ENCODE results near the gene HOXC10. TPM values are rescaled to one million over a fixed set of nuclear protein-coding genes. Genes with fewer than 3 reads are reported as not detected.

The HOXC10 gene
- total RNA-seq, 4 donors from 2014 or later, result 23.9 to 48.3 (median 40.3) TPM

DNA sequence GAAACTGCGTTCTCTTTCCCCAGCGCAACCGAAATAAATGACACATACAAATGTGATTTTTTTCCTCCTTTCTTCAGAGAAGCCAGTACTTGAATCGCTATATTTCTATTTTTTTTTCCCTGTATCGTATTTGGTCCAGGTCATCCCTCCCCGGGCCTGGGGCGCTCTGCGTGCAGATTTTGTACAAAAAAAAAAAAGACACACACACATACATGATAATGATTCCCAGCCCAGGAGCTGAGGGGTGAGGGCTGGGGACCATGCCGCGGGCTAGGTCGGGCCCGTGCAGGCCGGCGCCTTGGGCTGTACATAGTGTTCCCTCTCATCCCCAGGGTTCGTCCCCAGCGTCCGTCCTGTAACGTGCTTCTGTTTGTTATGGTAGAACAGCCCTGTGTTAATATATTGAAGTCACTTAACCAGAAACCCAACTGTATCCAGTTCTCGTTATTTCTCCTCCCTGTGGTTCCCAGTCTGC lies 18.0 kb downstream of the HOXC10 start:
- DNase-seq (peak in 1 of 2 donors; percentile 55), ATAC-seq (peak; percentile 5 to 13)
- peak overlapping the region; percentile 94 to 100 (median 98) for H3K27ac ChIP-seq
- in situ Hi-C loops (cut with MboI; ENCODE audit: low sequenced_read_pairs in 4 of 4) (loop anchor here in 2 of 4 donors (25.0 kb wide), 1 partner anchor 359 kb away; the partner anchor contains the start of gene GPR84 (in 2 of the 2)), intact Hi-C loops (cut with DNase I; ENCODE audit: low total_unique reads) (no loop called here)
- peaks cover 37 to 53% of the 10 kb centered on the region in 2 donors for H3K4me1 ChIP-seq
- no peaks in the 10 kb centered on the region for H3K9me3 ChIP-seq
- H3K4me3 ChIP-seq, result peak overlapping the region; percentile 64 to 88 (median 80)
- no peaks in the 10 kb centered on the region for H3K36me3 ChIP-seq
- TF ChIP-seq POLR2A (IDR thresholded peaks at IDR 0.05), result no peak
- TF ChIP-seq, protein P1, sequence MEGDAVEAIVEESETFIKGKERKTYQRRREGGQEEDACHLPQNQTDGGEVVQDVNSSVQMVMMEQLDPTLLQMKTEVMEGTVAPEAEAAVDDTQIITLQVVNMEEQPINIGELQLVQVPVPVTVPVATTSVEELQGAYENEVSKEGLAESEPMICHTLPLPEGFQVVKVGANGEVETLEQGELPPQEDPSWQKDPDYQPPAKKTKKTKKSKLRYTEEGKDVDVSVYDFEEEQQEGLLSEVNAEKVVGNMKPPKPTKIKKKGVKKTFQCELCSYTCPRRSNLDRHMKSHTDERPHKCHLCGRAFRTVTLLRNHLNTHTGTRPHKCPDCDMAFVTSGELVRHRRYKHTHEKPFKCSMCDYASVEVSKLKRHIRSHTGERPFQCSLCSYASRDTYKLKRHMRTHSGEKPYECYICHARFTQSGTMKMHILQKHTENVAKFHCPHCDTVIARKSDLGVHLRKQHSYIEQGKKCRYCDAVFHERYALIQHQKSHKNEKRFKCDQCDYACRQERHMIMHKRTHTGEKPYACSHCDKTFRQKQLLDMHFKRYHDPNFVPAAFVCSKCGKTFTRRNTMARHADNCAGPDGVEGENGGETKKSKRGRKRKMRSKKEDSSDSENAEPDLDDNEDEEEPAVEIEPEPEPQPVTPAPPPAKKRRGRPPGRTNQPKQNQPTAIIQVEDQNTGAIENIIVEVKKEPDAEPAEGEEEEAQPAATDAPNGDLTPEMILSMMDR (IDR thresholded peaks at IDR 0.05 in 4 of 5, conservative IDR thresholded peaks at IDR 0.05 in 1 of 5), result no peak
- H3K27me3 ChIP-seq, result peaks cover 0 to 4% (median 0%) of the 10 kb centered on the region in 3 donors

DNA sequence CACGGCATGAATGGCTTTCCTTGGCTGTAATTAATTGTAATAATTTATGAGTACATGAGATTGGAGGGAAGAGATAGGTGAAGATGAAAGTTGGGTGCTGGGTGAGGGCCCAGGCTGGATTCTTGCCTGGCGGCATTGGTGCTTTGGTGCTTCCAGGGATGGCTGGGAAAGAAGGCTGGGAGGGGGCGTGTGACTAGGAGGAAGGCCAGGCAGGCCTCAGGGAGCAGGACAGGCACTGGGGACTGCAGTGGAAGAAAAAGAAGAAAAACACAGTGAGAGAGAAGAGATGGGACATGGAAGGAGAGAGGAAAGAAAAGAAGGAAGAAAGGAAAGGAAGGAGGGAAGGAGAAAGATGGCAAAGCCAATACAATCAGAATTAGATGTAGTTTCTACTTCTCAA lies 18.7 kb downstream of the HOXC10 start:
- no peaks in the 10 kb centered on the region for H3K36me3 ChIP-seq
- peak overlapping the region; percentile 94 to 100 (median 98) for H3K27ac ChIP-seq
- ATAC-seq (no peak), DNase-seq (no peak)
- H3K4me3 ChIP-seq, result peak overlapping the region; percentile 64 to 88 (median 80)
- no peak for TF ChIP-seq POLR2A (IDR thresholded peaks at IDR 0.05)
- TF ChIP-seq, protein P1 (IDR thresholded peaks at IDR 0.05 in 4 of 5, conservative IDR thresholded peaks at IDR 0.05 in 1 of 5), result no peak
- in situ Hi-C loops (cut with MboI; ENCODE audit: low sequenced_read_pairs in 4 of 4) (loop anchor here in 2 of 4 donors (25.0 kb wide), 1 partner anchor 359 kb away; the partner anchor contains the start of gene GPR84 (in 2 of the 2)), intact Hi-C loops (cut with DNase I; ENCODE audit: low total_unique reads) (no loop called here)
- peaks cover 35 to 55% of the 10 kb centered on the region in 2 donors for H3K4me1 ChIP-seq
- no peaks in the 10 kb centered on the region for H3K9me3 ChIP-seq
- peaks cover 0 to 4% (median 0%) of the 10 kb centered on the region in 3 donors for H3K27me3 ChIP-seq

DNA sequence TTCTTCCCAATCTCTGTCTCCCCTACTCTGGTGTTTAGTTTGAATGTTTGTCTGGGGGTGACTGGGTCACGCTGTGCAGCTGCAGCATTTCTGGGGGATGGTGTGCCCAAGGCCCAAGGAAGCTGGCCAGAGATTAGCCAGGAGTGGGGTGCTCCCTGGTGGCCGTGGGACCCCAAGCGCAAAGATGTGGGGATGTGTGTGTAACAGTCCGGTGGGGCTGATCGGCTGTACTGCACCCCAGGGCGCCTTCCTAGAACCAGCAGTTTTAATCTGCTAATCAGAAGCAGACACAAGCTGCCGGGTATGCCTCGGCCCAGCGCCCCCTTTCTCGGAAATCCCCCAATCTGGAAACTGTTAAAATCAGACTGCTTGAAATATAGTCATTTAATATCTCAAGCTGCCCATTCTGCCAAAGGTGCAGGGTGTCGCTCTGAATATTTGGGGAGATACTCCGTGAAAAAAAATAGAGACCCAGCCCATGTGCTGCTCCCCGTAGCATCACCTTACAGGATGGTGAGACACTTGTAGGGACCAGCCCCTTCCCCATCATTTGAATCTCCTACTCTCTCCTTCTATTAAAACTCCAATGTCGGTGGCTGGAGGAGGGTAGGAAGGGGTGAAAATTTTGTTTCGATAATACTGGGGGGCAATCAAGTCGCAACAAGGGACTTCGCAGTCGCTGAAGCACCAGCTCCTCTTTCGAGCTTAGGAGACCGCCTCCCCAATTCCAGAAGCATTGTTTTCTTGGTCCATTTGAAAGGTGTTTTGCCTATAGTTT lies 19.3 kb downstream of the HOXC10 start:
- H3K9me3 ChIP-seq, result no peaks in the 10 kb centered on the region
- H3K4me1 ChIP-seq, result peaks cover 31 to 54% of the 10 kb centered on the region in 2 donors
- in situ Hi-C loops (cut with MboI; ENCODE audit: low sequenced_read_pairs in 4 of 4), result loop anchor here in 2 of 4 donors (25.0 kb wide), 1 partner anchor 358 kb away; the partner anchor contains the start of gene GPR84 (in 2 of the 2)
- peak overlapping the region; percentile 24 to 82 (median 63) for H3K4me3 ChIP-seq
- peak overlapping the region; percentile 94 to 100 (median 98) for H3K27ac ChIP-seq
- no peaks in the 10 kb centered on the region for H3K36me3 ChIP-seq
- ATAC-seq, result no peak
- intact Hi-C loops (cut with DNase I; ENCODE audit: low total_unique reads), result no loop called here
- no peak for TF ChIP-seq POLR2A (IDR thresholded peaks at IDR 0.05)
- TF ChIP-seq, protein P1 (IDR thresholded peaks at IDR 0.05 in 4 of 5, conservative IDR thresholded peaks at IDR 0.05 in 1 of 5), result no peak
- DNase-seq, result no peak
- H3K27me3 ChIP-seq, result peaks cover 0 to 4% (median 0%) of the 10 kb centered on the region in 3 donors

DNA sequence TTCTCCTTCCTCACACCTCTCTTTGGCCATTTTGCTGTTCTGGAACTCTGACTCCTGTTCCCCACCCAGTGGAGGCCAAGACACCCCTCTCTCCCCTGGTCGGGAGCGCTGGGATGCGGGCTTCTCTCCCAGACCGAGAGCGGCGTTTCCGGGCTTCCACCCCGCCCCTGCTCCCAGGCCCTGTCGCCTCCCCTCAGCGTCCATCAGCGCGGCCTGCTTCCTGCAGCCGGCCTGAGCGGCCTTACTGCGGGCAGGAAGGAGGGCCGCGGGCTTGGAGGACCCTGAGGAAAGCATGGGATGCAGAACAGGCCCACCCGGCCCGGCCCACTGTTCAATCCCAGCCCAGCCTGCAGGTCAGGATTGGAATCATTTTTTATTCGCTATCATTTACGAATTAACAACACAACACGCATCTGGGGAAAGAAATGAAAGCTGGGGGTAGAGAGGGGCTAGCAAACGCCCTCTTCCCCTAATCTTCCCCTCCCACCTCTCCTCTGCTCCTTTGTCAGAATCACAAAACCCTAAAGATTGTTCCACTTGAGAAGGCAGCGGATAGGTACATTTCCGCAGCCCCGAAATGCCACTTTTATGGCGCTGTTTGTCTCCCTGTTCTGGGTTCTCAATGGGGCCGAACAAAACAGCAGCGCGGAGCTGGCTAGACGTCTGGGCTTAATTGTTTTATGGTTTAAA lies 20.0 kb downstream of the HOXC10 start:
- intact Hi-C loops (cut with DNase I; ENCODE audit: low total_unique reads) (no loop called here), in situ Hi-C loops (cut with MboI; ENCODE audit: low sequenced_read_pairs in 4 of 4) (loop anchor here in 2 of 4 donors (25.0 kb wide), 1 partner anchor 357 kb away; the partner anchor contains the start of gene GPR84 (in 2 of the 2))
- Histone ChIP-seq H3K27ac (peak overlapping the region; percentile 94 to 100 (median 98)), H3K9me3 (no peaks in the 10 kb centered on the region), H3K36me3 (no peaks in the 10 kb centered on the region), H3K4me1 (peaks cover 31 to 60% of the 10 kb centered on the region in 2 donors), H3K27me3 (peaks cover 0 to 2% (median 0%) of the 10 kb centered on the region in 3 donors), H3K4me3 (peak overlapping the region; percentile 24 to 82 (median 63))
- no peak for ATAC-seq
- peak in 1 of 2 donors; percentile 47 for DNase-seq
- TF ChIP-seq, protein P1 (IDR thresholded peaks at IDR 0.05 in 4 of 5, conservative IDR thresholded peaks at IDR 0.05 in 1 of 5), result no peak
- TF ChIP-seq POLR2A (IDR thresholded peaks at IDR 0.05), result no peak

Data from gastrocnemius medialis (tissue), 4 donors.